ENCODE results near the gene ACAD11. TPM values are rescaled to one million over a fixed set of nuclear protein-coding genes. Genes with fewer than 3 reads are reported as not detected.

ACAD11 gene
- total RNA-seq, 3 donors from 2014 or later (not counting 1 experiment from before 2014, with no cell fraction given): 15.8 to 30.6 (median 25.2) TPM

DNA sequence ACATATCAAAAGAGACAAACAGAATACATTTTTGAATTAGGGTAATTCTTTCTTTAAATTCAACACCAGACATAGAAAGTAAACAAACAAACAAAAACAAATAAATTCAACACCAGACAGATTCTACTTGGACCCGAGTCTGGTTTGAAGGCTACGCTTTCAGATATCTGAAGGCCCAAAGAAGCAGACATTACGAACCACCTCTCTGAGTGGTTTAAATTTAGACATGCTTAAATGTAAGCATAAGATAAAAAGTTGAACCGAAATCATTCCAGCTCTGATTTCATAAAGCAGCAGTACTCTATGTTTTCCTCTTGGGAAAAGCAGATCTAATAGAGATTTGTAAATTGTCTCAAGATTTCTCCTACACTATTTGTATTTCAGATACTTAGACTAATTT is 30.4 kb upstream of the ACAD11 start:
- Mint-ChIP-seq H3K36me3 (peaks cover 19% of the 10 kb centered on the region), H3K27me3 (ENCODE audit: low read depth in 2 of 2) (no peaks in the 10 kb centered on the region), H3K4me3 (no peak overlapping the region), H3K4me1 (no peaks in the 10 kb centered on the region), H3K27ac (no peak overlapping the region), H3K9me3 (no peaks in the 10 kb centered on the region)
- Histone ChIP-seq H3K4me3 (ENCODE audit: low read length) (no peak overlapping the region), H3K9me3 (ENCODE audit: control insufficient read depth, insufficient read depth, low read length) (no peaks in the 10 kb centered on the region), H3K4me1 (ENCODE audit: control insufficient read depth, insufficient read depth, low read length) (no peaks in the 10 kb centered on the region), H3K27me3 (ENCODE audit: control insufficient read depth, insufficient read depth, low read length) (no peaks in the 10 kb centered on the region), H3K27ac (ENCODE audit: low read length) (no peak overlapping the region), H3K36me3 (ENCODE audit: control insufficient read depth, insufficient read depth, low read length) (peaks cover 73% of the 10 kb centered on the region)
- intact Hi-C loops (cut with micrococcal nuclease): no loop called here
- ATAC-seq: no peak
- TF ChIP-seq, protein P1, sequence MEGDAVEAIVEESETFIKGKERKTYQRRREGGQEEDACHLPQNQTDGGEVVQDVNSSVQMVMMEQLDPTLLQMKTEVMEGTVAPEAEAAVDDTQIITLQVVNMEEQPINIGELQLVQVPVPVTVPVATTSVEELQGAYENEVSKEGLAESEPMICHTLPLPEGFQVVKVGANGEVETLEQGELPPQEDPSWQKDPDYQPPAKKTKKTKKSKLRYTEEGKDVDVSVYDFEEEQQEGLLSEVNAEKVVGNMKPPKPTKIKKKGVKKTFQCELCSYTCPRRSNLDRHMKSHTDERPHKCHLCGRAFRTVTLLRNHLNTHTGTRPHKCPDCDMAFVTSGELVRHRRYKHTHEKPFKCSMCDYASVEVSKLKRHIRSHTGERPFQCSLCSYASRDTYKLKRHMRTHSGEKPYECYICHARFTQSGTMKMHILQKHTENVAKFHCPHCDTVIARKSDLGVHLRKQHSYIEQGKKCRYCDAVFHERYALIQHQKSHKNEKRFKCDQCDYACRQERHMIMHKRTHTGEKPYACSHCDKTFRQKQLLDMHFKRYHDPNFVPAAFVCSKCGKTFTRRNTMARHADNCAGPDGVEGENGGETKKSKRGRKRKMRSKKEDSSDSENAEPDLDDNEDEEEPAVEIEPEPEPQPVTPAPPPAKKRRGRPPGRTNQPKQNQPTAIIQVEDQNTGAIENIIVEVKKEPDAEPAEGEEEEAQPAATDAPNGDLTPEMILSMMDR (IDR thresholded peaks at IDR 0.05): no peak
- 97% methylated on average over 3 of the region's 4 CpGs for WGBS (ENCODE audit: insufficient coverage)
- DNase-seq: no peak

DNA sequence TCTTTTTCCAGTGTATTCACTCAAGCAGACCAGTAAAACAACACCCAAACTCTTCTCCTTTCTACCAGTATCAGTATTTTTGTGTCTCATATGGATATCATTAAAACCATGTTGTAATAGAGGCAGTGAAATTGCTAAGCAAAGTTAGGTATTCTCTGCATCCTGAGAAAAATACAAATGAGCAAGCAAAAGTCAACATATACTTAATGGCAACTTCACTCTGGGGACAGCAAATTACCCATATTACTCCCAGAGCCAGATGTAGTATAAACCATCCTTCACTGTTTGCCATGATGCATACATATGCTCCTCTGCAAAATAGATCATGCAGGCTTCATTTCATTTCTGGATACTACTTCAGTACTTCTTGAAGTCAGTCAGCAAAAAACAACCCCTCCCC is 22.6 kb upstream of the ACAD11 start:
- TF ChIP-seq, protein P1 (IDR thresholded peaks at IDR 0.05): no peak
- H3K4me1 Mint-ChIP-seq: no peaks in the 10 kb centered on the region
- peaks cover 51% of the 10 kb centered on the region for H3K36me3 ChIP-seq (ENCODE audit: control insufficient read depth, insufficient read depth, low read length)
- H3K36me3 Mint-ChIP-seq: peaks cover 16% of the 10 kb centered on the region
- no peaks in the 10 kb centered on the region for H3K4me1 ChIP-seq (ENCODE audit: control insufficient read depth, insufficient read depth, low read length)
- peak overlapping the region; percentile 12 to 30 for H3K27ac Mint-ChIP-seq
- ATAC-seq: no peak
- no peaks in the 10 kb centered on the region for H3K9me3 Mint-ChIP-seq
- intact Hi-C loops (cut with micrococcal nuclease): no loop called here
- no peaks in the 10 kb centered on the region for H3K27me3 Mint-ChIP-seq (ENCODE audit: low read depth in 2 of 2)
- H3K4me3 ChIP-seq (ENCODE audit: low read length): no peak overlapping the region
- H3K27me3 ChIP-seq (ENCODE audit: control insufficient read depth, insufficient read depth, low read length): no peaks in the 10 kb centered on the region
- no peak overlapping the region for H3K4me3 Mint-ChIP-seq
- DNase-seq: no peak
- H3K9me3 ChIP-seq (ENCODE audit: control insufficient read depth, insufficient read depth, low read length): no peaks in the 10 kb centered on the region
- H3K27ac ChIP-seq (ENCODE audit: low read length): no peak overlapping the region

DNA sequence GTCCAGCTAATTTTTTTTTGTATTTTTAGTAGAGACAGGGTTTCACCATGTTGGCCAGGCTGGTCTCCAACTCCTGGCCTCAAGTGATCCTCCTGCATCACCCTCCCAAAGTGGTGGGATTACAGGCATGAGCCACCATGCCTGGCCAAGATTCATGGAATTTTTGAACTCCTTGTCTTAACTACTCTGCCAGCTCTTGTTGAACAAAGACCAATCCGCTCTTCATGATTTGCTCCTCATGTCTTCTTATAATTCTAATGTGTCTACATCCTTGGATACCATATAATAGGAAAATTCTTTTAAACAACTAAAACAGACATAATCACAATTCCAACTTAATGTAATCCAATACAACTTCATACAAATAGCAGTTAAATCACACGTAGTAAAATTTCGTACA is 21.8 kb upstream of the ACAD11 start:
- Mint-ChIP-seq H3K9me3 (no peaks in the 10 kb centered on the region), H3K27me3 (ENCODE audit: low read depth in 2 of 2) (no peaks in the 10 kb centered on the region), H3K36me3 (peaks cover 23% of the 10 kb centered on the region), H3K27ac (peak overlapping the region in 1 of 2 donors; percentile 30), H3K4me3 (no peak overlapping the region), H3K4me1 (no peaks in the 10 kb centered on the region)
- Histone ChIP-seq H3K27ac (ENCODE audit: low read length) (no peak overlapping the region), H3K27me3 (ENCODE audit: control insufficient read depth, insufficient read depth, low read length) (no peaks in the 10 kb centered on the region), H3K9me3 (ENCODE audit: control insufficient read depth, insufficient read depth, low read length) (no peaks in the 10 kb centered on the region), H3K36me3 (ENCODE audit: control insufficient read depth, insufficient read depth, low read length) (peaks cover 55% of the 10 kb centered on the region), H3K4me3 (ENCODE audit: low read length) (no peak overlapping the region), H3K4me1 (ENCODE audit: control insufficient read depth, insufficient read depth, low read length) (no peaks in the 10 kb centered on the region)
- TF ChIP-seq, protein P1 (IDR thresholded peaks at IDR 0.05): no peak
- intact Hi-C loops (cut with micrococcal nuclease): no loop called here
- DNase-seq: no peak
- WGBS (ENCODE audit: insufficient coverage): 100% methylated on average over 1 of the region's 3 CpGs
- ATAC-seq: no peak

DNA sequence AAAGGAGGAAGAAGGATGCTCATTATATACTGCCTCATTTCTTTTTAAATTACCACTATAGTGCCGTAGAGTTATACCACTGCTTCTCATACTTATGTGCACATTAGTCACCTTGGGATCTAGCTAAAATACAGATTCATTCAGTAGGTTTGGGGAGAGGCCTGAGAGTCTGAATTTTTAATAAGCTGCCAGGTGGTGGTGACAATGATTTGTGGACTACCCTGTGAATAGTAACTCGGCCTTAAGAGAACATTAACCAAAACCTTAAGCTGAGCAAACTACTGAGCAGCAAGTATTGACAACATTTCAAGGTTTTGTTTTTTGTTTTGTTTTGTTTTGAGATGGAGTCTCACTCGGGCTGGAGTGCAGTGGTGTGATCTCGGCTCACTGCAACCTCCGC is 20.3 kb upstream of the ACAD11 start:
- 100% methylated on average over 4 of the region's 5 CpGs for WGBS (ENCODE audit: insufficient coverage)
- Mint-ChIP-seq H3K36me3 (peaks cover 23% of the 10 kb centered on the region), H3K9me3 (no peaks in the 10 kb centered on the region), H3K4me3 (no peak overlapping the region), H3K27ac (peak overlapping the region in 1 of 2 donors; percentile 4), H3K27me3 (ENCODE audit: low read depth in 2 of 2) (no peaks in the 10 kb centered on the region), H3K4me1 (no peaks in the 10 kb centered on the region)
- Histone ChIP-seq H3K4me3 (ENCODE audit: low read length) (no peak overlapping the region), H3K4me1 (ENCODE audit: control insufficient read depth, insufficient read depth, low read length) (no peaks in the 10 kb centered on the region), H3K27ac (ENCODE audit: low read length) (no peak overlapping the region), H3K9me3 (ENCODE audit: control insufficient read depth, insufficient read depth, low read length) (no peaks in the 10 kb centered on the region), H3K27me3 (ENCODE audit: control insufficient read depth, insufficient read depth, low read length) (no peaks in the 10 kb centered on the region), H3K36me3 (ENCODE audit: control insufficient read depth, insufficient read depth, low read length) (peaks cover 54% of the 10 kb centered on the region)
- intact Hi-C loops (cut with micrococcal nuclease): no loop called here
- ATAC-seq (no peak), DNase-seq (no peak)
- TF ChIP-seq, protein P1 (IDR thresholded peaks at IDR 0.05): no peak

Data from natural killer cell (primary cell).